Measurements from ENCODE around the gene CAMTA2. TPM values are rescaled to one million over a fixed set of nuclear protein-coding genes. Genes with fewer than 3 reads are reported as not detected.

Gene CAMTA2
- total RNA-seq, 1 experiment from 2014 or later, result 9.2 TPM

DNA sequence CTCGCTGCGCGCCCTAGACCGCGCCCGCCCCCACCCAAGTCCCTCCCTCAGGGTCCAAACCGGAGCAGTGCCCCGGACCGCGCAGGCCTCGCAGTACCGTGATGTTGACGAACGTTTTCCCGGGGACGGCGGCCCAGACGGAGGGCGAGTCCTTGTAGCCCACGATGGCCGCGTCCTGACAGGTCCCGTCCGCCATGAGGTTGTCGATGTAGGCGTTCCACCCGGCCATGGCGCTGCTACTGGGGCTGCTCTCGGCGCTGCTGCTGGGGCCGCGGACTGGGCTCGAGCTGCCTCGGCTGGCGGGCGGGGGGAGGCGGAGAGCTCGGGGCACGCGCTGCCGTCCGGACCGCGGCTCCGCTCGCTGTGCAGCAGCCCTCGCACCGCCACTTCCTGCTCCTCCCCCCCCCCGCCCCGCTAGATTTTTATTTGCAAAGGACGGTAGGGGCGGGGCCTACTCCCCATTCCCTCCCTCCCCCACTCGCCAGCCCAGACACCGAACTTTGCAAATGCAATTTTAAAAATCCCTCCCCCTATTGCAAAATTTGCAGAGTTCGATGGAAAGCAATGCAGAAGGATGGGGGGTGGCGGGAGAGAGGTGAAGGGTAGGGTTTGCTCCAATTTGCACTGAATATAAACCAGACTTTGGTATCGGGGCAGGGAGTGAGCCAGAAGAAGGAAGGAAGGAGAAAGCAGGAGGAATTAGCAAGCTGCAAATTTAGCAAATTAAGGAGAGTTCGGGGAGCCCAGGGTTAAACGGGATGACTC lies 39.1 kb downstream of the CAMTA2 start, which contains the start of gene PFN1 (continued):
- TF ChIP-seq FOXP1 (CRISPR knock-in tag; IDR thresholded peaks at IDR 0.05; ENCODE audit: borderline replicate concordance), result peak; percentile 41
- 0 out of 2 replicates have a peak, but pooled peaks have one; percentile 44 for TF ChIP-seq SMAD3 (CRISPR knock-in tag; IDR thresholded peaks at IDR 0.05; ENCODE audit: borderline replicate concordance)
- TF ChIP-seq, protein P1, sequence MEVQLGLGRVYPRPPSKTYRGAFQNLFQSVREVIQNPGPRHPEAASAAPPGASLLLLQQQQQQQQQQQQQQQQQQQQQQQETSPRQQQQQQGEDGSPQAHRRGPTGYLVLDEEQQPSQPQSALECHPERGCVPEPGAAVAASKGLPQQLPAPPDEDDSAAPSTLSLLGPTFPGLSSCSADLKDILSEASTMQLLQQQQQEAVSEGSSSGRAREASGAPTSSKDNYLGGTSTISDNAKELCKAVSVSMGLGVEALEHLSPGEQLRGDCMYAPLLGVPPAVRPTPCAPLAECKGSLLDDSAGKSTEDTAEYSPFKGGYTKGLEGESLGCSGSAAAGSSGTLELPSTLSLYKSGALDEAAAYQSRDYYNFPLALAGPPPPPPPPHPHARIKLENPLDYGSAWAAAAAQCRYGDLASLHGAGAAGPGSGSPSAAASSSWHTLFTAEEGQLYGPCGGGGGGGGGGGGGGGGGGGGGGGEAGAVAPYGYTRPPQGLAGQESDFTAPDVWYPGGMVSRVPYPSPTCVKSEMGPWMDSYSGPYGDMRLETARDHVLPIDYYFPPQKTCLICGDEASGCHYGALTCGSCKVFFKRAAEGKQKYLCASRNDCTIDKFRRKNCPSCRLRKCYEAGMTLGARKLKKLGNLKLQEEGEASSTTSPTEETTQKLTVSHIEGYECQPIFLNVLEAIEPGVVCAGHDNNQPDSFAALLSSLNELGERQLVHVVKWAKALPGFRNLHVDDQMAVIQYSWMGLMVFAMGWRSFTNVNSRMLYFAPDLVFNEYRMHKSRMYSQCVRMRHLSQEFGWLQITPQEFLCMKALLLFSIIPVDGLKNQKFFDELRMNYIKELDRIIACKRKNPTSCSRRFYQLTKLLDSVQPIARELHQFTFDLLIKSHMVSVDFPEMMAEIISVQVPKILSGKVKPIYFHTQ (CRISPR knock-in tag; IDR thresholded peaks at IDR 0.05), result no peak
- TF ChIP-seq SP1 (CRISPR knock-in tag; conservative IDR thresholded peaks at IDR 0.05), result peak; percentile 63; the same call in 1 of the 2 replicates
- peak; percentile 67 for TF ChIP-seq TP53 (CRISPR knock-in tag; IDR thresholded peaks at IDR 0.05)
- no peak for TF ChIP-seq ZNF263 (CRISPR knock-in tag; IDR thresholded peaks at IDR 0.05; ENCODE audit: low read depth)
- TF ChIP-seq, protein P2, sequence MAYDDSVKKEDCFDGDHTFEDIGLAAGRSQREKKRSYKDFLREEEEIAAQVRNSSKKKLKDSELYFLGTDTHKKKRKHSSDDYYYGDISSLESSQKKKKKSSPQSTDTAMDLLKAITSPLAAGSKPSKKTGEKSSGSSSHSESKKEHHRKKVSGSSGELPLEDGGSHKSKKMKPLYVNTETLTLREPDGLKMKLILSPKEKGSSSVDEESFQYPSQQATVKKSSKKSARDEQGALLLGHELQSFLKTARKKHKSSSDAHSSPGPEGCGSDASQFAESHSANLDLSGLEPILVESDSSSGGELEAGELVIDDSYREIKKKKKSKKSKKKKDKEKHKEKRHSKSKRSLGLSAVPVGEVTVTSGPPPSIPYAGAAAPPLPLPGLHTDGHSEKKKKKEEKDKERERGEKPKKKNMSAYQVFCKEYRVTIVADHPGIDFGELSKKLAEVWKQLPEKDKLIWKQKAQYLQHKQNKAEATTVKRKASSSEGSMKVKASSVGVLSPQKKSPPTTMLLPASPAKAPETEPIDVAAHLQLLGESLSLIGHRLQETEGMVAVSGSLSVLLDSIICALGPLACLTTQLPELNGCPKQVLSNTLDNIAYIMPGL (CRISPR knock-in tag; IDR thresholded peaks at IDR 0.05), result peak; percentile 84; the same call in 1 of the 2 replicates
- TF ChIP-seq, protein P3, sequence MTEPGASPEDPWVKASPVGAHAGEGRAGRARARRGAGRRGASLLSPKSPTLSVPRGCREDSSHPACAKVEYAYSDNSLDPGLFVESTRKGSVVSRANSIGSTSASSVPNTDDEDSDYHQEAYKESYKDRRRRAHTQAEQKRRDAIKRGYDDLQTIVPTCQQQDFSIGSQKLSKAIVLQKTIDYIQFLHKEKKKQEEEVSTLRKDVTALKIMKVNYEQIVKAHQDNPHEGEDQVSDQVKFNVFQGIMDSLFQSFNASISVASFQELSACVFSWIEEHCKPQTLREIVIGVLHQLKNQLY (CRISPR knock-in tag; IDR thresholded peaks at IDR 0.05), result 0 out of 2 replicates have a peak, but pooled peaks have one; percentile 57
- TF ChIP-seq, protein P4, sequence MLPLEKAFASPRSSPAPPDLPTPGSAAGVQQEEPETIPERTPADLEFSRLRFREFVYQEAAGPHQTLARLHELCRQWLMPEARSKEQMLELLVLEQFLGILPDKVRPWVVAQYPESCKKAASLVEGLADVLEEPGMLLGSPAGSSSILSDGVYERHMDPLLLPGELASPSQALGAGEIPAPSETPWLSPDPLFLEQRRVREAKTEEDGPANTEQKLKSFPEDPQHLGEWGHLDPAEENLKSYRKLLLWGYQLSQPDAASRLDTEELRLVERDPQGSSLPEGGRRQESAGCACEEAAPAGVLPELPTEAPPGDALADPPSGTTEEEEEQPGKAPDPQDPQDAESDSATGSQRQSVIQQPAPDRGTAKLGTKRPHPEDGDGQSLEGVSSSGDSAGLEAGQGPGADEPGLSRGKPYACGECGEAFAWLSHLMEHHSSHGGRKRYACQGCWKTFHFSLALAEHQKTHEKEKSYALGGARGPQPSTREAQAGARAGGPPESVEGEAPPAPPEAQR (CRISPR knock-in tag; IDR thresholded peaks at IDR 0.05), result no peak
- peak; percentile 91; the same call in 1 of the 2 replicates for TF ChIP-seq ATF1 (CRISPR knock-in tag; IDR thresholded peaks at IDR 0.05)
- TF ChIP-seq, protein P5, sequence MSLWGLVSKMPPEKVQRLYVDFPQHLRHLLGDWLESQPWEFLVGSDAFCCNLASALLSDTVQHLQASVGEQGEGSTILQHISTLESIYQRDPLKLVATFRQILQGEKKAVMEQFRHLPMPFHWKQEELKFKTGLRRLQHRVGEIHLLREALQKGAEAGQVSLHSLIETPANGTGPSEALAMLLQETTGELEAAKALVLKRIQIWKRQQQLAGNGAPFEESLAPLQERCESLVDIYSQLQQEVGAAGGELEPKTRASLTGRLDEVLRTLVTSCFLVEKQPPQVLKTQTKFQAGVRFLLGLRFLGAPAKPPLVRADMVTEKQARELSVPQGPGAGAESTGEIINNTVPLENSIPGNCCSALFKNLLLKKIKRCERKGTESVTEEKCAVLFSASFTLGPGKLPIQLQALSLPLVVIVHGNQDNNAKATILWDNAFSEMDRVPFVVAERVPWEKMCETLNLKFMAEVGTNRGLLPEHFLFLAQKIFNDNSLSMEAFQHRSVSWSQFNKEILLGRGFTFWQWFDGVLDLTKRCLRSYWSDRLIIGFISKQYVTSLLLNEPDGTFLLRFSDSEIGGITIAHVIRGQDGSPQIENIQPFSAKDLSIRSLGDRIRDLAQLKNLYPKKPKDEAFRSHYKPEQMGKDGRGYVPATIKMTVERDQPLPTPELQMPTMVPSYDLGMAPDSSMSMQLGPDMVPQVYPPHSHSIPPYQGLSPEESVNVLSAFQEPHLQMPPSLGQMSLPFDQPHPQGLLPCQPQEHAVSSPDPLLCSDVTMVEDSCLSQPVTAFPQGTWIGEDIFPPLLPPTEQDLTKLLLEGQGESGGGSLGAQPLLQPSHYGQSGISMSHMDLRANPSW (CRISPR knock-in tag; conservative IDR thresholded peaks at IDR 0.05; ENCODE audit: low read depth), result no peak; the same call in 1 of the 2 replicates
- no peak for TF ChIP-seq MXD4 (CRISPR knock-in tag; IDR thresholded peaks at IDR 0.05; ENCODE audit: borderline replicate concordance)
- TF ChIP-seq ZNF416 (CRISPR knock-in tag; IDR thresholded peaks at IDR 0.05), result 0 out of 2 replicates have a peak, but pooled peaks have one; percentile 67
- TF ChIP-seq IRF2 (CRISPR knock-in tag; IDR thresholded peaks at IDR 0.05; ENCODE audit: borderline replicate concordance, low read depth), result no peak
- peak; percentile 79; the same call in 1 of the 2 replicates for TF ChIP-seq ESRRA (CRISPR knock-in tag; IDR thresholded peaks at IDR 0.05; ENCODE audit: borderline replicate concordance)
- TF ChIP-seq HMGA2 (CRISPR knock-in tag; IDR thresholded peaks at IDR 0.05), result no peak
- TF ChIP-seq, protein P6, sequence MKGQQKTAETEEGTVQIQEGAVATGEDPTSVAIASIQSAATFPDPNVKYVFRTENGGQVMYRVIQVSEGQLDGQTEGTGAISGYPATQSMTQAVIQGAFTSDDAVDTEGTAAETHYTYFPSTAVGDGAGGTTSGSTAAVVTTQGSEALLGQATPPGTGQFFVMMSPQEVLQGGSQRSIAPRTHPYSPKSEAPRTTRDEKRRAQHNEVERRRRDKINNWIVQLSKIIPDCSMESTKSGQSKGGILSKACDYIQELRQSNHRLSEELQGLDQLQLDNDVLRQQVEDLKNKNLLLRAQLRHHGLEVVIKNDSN (CRISPR knock-in tag; IDR thresholded peaks at IDR 0.05), result no peak
- TF ChIP-seq TEAD4 (CRISPR knock-in tag; IDR thresholded peaks at IDR 0.05), result no peak
- no peak for TF ChIP-seq ZNF671 (CRISPR knock-in tag; IDR thresholded peaks at IDR 0.05)
- TF ChIP-seq NR2C2 (CRISPR knock-in tag; IDR thresholded peaks at IDR 0.05), result peak; percentile 17; the same call in 1 of the 2 replicates
- no peak for TF ChIP-seq CBFB (CRISPR knock-in tag; IDR thresholded peaks at IDR 0.05; ENCODE audit: low read depth)
- peak; percentile 80; the same call in 1 of the 2 replicates for TF ChIP-seq NFE2L1 (CRISPR knock-in tag; IDR thresholded peaks at IDR 0.05)
- TF ChIP-seq RORB (CRISPR knock-in tag; IDR thresholded peaks at IDR 0.05), result no peak
- no peak for TF ChIP-seq GRHL2 (CRISPR knock-in tag; IDR thresholded peaks at IDR 0.05; ENCODE audit: insufficient replicate concordance, severe bottlenecking)
- TF ChIP-seq JUN (CRISPR knock-in tag; IDR thresholded peaks at IDR 0.05), result peak; percentile 42
- TF ChIP-seq ZNF232 (CRISPR knock-in tag; IDR thresholded peaks at IDR 0.05), result 0 out of 2 replicates have a peak, but pooled peaks have one; percentile 66
